OCI-LY1 (cell line): ENCODE measurements around the gene WBP1L.
"Not testable (repeated sequence)": the region's sequence is repeated elsewhere in the genome, so short reads cannot be mapped to it uniquely, and the experiment has no call there.

Experiments used
- H2AFZ ChIP-seq: fragments of 200-600 bp; sonication (generic), shearing (Covaris generic); 2 replicates; pipeline ENCODE4 v1.6.0; 2014; ENCODE audit warnings: antibody characterized with exemption, mild to moderate bottlenecking, low read length
- H3F3A ChIP-seq: fragments of 200-600 bp; sonication (generic), shearing (Covaris generic); 2 replicates; pipeline ENCODE4 v1.6.0; 2014; ENCODE audit warnings: mild to moderate bottlenecking, antibody characterized with exemption, low read length, moderate library complexity; ENCODE audit not compliant: insufficient read depth
- H3K27ac ChIP-seq: fragments of 200-600 bp; sonication (generic); 2 replicates; pipeline ENCODE4 v1.5.1; 2014; ENCODE audit warnings: low read length, mixed run types, mild to moderate bottlenecking, low read depth; ENCODE audit not compliant: poor library complexity, severe bottlenecking
- H3K27me3 ChIP-seq: fragments of 200-600 bp; sonication (generic); 2 replicates; pipeline ENCODE4 v1.6.0; 2014; ENCODE audit warnings: antibody characterized with exemption, mild to moderate bottlenecking, low read length, moderate library complexity; ENCODE audit not compliant: insufficient read depth
- H3K36me3 ChIP-seq: fragments of 200-600 bp; sonication (generic); 2 replicates; pipeline ENCODE4 v1.6.1; 2014; ENCODE audit warnings: mild to moderate bottlenecking, antibody characterized with exemption, low read length, moderate library complexity, mixed read lengths; ENCODE audit not compliant: insufficient read depth
- H3K4me1 ChIP-seq: fragments of 200-600 bp; sonication (generic); 2 replicates; pipeline ENCODE4 v1.5.1; 2014; ENCODE audit warnings: mild to moderate bottlenecking, low read length, moderate library complexity; ENCODE audit not compliant: insufficient read depth, severe bottlenecking
- H3K4me2 ChIP-seq: fragments of 200-600 bp; sonication (generic), shearing (Covaris generic); 2 replicates; pipeline ENCODE4 v1.6.1; 2014; ENCODE audit warnings: low read length
- H3K4me3 ChIP-seq: fragments of 200-600 bp; sonication (generic); 2 replicates; pipeline ENCODE4 v1.5.1; 2014; ENCODE audit warnings: low read length, low read depth, mild to moderate bottlenecking, mixed read lengths; ENCODE audit not compliant: poor library complexity, severe bottlenecking
- H3K79me2 ChIP-seq: fragments of 200-600 bp; shearing (Covaris generic); 2 replicates; pipeline ENCODE4 v1.6.1; 2016; ENCODE audit warnings: mixed run types, low read length, mixed read lengths; ENCODE audit not compliant: insufficient read depth
- H3K9ac ChIP-seq: fragments of 200-600 bp; sonication (generic), shearing (Covaris generic); 2 replicates; pipeline ENCODE4 v1.6.1; 2014; ENCODE audit warnings: mild to moderate bottlenecking, low read length, mixed read lengths
- H3K9me2 ChIP-seq: fragments of 200-600 bp; sonication (generic), shearing (Covaris generic); 2 replicates; pipeline ENCODE4 v1.6.1; 2014; ENCODE audit warnings: low read depth, mild to moderate bottlenecking, low read length, mixed read lengths
- H3K9me3 ChIP-seq: fragments of 200-600 bp; shearing (Covaris generic); 2 replicates; pipeline ENCODE4 v1.6.1; 2014; ENCODE audit warnings: low read length, mixed read lengths
- H4K20me1 ChIP-seq: fragments of 200-600 bp; sonication (generic), shearing (Covaris generic); 2 replicates; pipeline ENCODE4 v1.6.0; 2016; ENCODE audit warnings: mild to moderate bottlenecking, low read length; ENCODE audit not compliant: insufficient read depth
- EZH2 ChIP-seq: fragments of 200-600 bp; sonication (generic), shearing (Covaris generic); IDR thresholded peaks from 2 replicates; pipeline ENCODE4 v1.8.0; 2017; ENCODE audit warnings: borderline replicate concordance, mixed run types, mild to moderate bottlenecking, antibody characterized with exemption, low read length, moderate library complexity, mixed read lengths
- TF ChIP-seq, protein P1 (sequence below): fragments of 200-600 bp; sonication (generic), shearing (Covaris generic); IDR thresholded peaks from 2 replicates; pipeline ENCODE4 v1.5.1; 2017; ENCODE audit warnings: mild to moderate bottlenecking, antibody characterized with exemption, low read length, moderate library complexity, mixed read lengths

Gene WBP1L

DNA sequence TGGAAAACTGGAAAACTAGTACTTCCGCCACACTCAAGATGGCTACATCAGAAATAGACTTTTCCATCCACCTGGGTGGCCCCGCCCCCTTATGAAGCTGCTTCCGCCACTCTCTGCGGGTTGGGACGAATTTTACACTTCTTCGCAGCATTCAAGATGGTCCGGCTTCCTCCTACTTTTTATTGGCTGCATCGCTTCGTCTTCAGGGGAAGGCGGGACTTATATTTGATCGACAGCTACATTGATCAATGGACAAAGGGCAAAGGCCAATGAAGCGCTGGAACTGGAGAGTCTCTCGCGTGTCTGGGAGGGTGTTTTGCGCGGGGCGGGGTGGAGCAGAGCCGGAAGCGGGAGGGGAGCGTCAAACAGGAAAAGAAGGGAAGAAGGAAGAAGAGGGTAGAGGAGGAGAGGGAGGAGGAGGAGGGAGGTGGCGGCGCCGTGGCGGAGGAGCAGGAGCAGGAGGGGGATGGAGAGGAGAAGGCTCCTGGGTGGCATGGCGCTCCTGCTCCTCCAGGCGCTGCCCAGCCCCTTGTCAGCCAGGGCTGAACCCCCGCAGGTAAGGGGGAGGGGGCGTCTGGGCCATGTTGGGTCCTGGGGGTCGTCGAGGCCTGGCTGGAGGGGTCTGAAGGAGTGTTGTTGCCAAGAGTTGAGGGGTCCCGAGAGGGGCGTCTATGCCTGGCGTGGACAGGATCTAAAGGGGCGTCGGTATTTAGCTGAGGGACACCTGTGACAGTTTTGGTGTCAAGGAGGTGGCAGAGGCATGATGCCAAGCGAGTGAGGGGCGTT lies at the start of gene WBP1L:
Gene WBP1L (plus strand): TSS at position 361 of the 786 bp plus-strand sequence. CDS start 106 bp downstream, at position 467.
- Histone ChIP-seq H3K9me2 (no peaks in the 10 kb centered on the region), H3K4me2 (peak within 1 kb of the TSS; percentile 87), H3K9me3 (no peaks in the 10 kb centered on the region), H3K79me2 (peaks cover 24% of the 10 kb centered on the region), H3K27ac (peak within 1 kb of the TSS; percentile 55), H2AFZ (peak within 1 kb of the TSS; percentile 91; the same call in 1 of the 2 replicates), H3K9ac (peak within 1 kb of the TSS; percentile 81), H3K4me3 (peak within 1 kb of the TSS; percentile 87), H3F3A (no peaks in the 10 kb centered on the region), H4K20me1 (no peaks in the 10 kb centered on the region), H3K27me3 (no peaks in the 10 kb centered on the region), H3K4me1 (peaks cover 25% of the 10 kb centered on the region), H3K36me3 (no peaks in the 10 kb centered on the region; the same call in 1 of the 2 replicates)
- no peak for TF ChIP-seq EZH2
- TF ChIP-seq, protein P1, sequence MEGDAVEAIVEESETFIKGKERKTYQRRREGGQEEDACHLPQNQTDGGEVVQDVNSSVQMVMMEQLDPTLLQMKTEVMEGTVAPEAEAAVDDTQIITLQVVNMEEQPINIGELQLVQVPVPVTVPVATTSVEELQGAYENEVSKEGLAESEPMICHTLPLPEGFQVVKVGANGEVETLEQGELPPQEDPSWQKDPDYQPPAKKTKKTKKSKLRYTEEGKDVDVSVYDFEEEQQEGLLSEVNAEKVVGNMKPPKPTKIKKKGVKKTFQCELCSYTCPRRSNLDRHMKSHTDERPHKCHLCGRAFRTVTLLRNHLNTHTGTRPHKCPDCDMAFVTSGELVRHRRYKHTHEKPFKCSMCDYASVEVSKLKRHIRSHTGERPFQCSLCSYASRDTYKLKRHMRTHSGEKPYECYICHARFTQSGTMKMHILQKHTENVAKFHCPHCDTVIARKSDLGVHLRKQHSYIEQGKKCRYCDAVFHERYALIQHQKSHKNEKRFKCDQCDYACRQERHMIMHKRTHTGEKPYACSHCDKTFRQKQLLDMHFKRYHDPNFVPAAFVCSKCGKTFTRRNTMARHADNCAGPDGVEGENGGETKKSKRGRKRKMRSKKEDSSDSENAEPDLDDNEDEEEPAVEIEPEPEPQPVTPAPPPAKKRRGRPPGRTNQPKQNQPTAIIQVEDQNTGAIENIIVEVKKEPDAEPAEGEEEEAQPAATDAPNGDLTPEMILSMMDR: no peak

GRCh38 chr10:102695401-102695800 lies 48.3 kb upstream of the WBP1L start:
- H4K20me1 ChIP-seq, H3K9ac ChIP-seq, H3K9me3 ChIP-seq, H3K4me2 ChIP-seq, H3K9me2 ChIP-seq, H3K36me3 ChIP-seq, H3K27ac ChIP-seq, H3K4me1 ChIP-seq, H3F3A ChIP-seq, H3K79me2 ChIP-seq, H3K4me3 ChIP-seq, H3K27me3 ChIP-seq, H2AFZ ChIP-seq: not testable (repeated sequence)

GRCh38 chr10:102696736-102697135 lies 47.0 kb upstream of the WBP1L start:
- Histone ChIP-seq H3K36me3 (0 out of 2 replicates have a peak, but pooled peaks cover 4% of the 10 kb centered on the region), H3K9me2 (no peaks in the 10 kb centered on the region), H4K20me1 (no peaks in the 10 kb centered on the region), H3F3A (no peaks in the 10 kb centered on the region), H3K79me2 (no peaks in the 10 kb centered on the region), H3K27me3 (no peaks in the 10 kb centered on the region), H3K27ac (no peak overlapping the region), H2AFZ (no peak overlapping the region), H3K4me3 (no peak overlapping the region), H3K4me2 (no peak overlapping the region), H3K4me1 (no peaks in the 10 kb centered on the region), H3K9ac (no peak overlapping the region), H3K9me3 (no peaks in the 10 kb centered on the region)
- TF ChIP-seq EZH2: no peak
- TF ChIP-seq, protein P1: no peak

DNA sequence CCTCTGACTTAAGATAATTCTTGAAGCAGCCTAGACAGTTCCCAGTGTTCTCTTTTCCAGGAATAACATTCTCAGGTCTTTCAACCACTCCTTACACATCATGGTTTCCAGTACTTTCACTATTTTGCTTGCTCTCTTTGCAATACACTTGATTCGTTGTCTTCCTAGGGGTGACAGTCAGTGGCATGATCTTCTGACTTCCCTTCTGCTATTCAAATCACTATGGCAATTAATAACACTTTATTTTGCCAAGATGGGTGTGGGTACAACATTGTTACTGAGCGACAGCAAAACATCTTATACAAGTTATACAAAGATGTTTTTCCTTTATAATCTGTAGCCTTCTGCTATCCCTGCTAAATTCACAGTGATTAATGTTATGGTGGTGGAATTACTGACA lies 44.9 kb upstream of the WBP1L start:
- H3K27me3 ChIP-seq: no peaks in the 10 kb centered on the region
- no peak for TF ChIP-seq EZH2
- TF ChIP-seq, protein P1: no peak

More for the DNA sequence above, 44.9 kb upstream of the WBP1L start:
- Histone ChIP-seq H3K9me2 (no peaks in the 10 kb centered on the region), H3K36me3 (0 out of 2 replicates have a peak, but pooled peaks cover 4% of the 10 kb centered on the region), H3K9ac (no peak overlapping the region), H3K9me3 (no peaks in the 10 kb centered on the region), H3K4me2 (no peak overlapping the region), H3K4me1 (no peaks in the 10 kb centered on the region), H3K27ac (no peak overlapping the region), H3K79me2 (no peaks in the 10 kb centered on the region), H2AFZ (no peak overlapping the region), H3K4me3 (no peak overlapping the region), H4K20me1 (no peaks in the 10 kb centered on the region), H3F3A (no peaks in the 10 kb centered on the region)
